GM23338 (cell line): ENCODE data around the gene FSD1. TPM values are rescaled to one million over a fixed set of nuclear protein-coding genes. Genes with fewer than 3 reads are reported as not detected.

Experiments used
- ATAC-seq: fragments of 200-7000 bp; cut with Tn5 transposase; 3 replicates; pipeline ENCODE4 v1.9.1; 2020
- DNase-seq: peaks from one replicate; pipeline ENCODE4 v3.0.0-alpha.2; 2015; ENCODE audit warnings: low spot score
- H2AFZ ChIP-seq: fragments of 200-600 bp; sonication (generic); 2 replicates; pipeline ENCODE4 v1.8.0; 2016; ENCODE audit warnings: antibody characterized with exemption, mild to moderate bottlenecking, moderate library complexity
- H3F3A ChIP-seq: fragments of 200-600 bp; sonication (generic); replicated peaks from 2 replicates; pipeline ENCODE4 v1.8.0; 2017; ENCODE audit warnings: antibody characterized with exemption, mixed run types, low read depth
- H3K27ac ChIP-seq: fragments of 200-600 bp; sonication (generic); 2 replicates; pipeline ENCODE4 v1.6.1; 2016; ENCODE audit warnings: low read depth
- H3K27me3 ChIP-seq: fragments of 200-600 bp; sonication (generic); 2 replicates; pipeline ENCODE4 v1.8.0; 2016; ENCODE audit warnings: mild to moderate bottlenecking, mixed run types, moderate library complexity; ENCODE audit not compliant: insufficient read depth
- H3K36me3 ChIP-seq: fragments of 200-600 bp; sonication (generic); 2 replicates; pipeline ENCODE4 v1.8.0; 2016; ENCODE audit warnings: mild to moderate bottlenecking; ENCODE audit not compliant: insufficient read depth
- H3K4me1 ChIP-seq: fragments of 200-600 bp; sonication (generic); 2 replicates; pipeline ENCODE4 v1.8.0; 2016; ENCODE audit warnings: mild to moderate bottlenecking, moderate library complexity; ENCODE audit not compliant: insufficient read depth
- H3K4me2 ChIP-seq: fragments of 200-600 bp; sonication (generic); 2 replicates; pipeline ENCODE4 v1.7.1; 2017; ENCODE audit warnings: mixed run types
- H3K4me3 ChIP-seq: fragments of 200-600 bp; sonication (generic); 2 replicates; pipeline ENCODE4 v1.6.1; 2016; ENCODE audit warnings: mixed run types
- H3K79me2 ChIP-seq: fragments of 200-600 bp; sonication (generic); replicated peaks from 2 replicates; pipeline ENCODE4 v1.8.0; 2017; ENCODE audit warnings: mild to moderate bottlenecking; ENCODE audit not compliant: insufficient read depth
- H3K9me2 ChIP-seq: fragments of 200-600 bp; sonication (generic); 2 replicates; pipeline ENCODE4 v1.8.0; 2017; ENCODE audit not compliant: insufficient read depth
- H4K20me1 ChIP-seq: fragments of 200-600 bp; sonication (generic); replicated peaks from 2 replicates; pipeline ENCODE4 v1.8.0; 2017; ENCODE audit warnings: mild to moderate bottlenecking; ENCODE audit not compliant: insufficient read depth
- H3K27ac Mint-ChIP-seq: 2 replicates; pipeline ENCODE4 v1.8.0; 2020; ENCODE audit warnings: inconsistent platforms, mild to moderate bottlenecking, moderate library complexity, mixed read lengths
- H3K27me3 Mint-ChIP-seq: 3 replicates; pipeline ENCODE4 v1.8.0; 2022; ENCODE audit warnings: low read depth, mild to moderate bottlenecking, moderate library complexity, mixed read lengths, inconsistent platforms; ENCODE audit not compliant: insufficient read depth, poor library complexity
- H3K36me3 Mint-ChIP-seq: 3 replicates; pipeline ENCODE4 v1.8.0; 2021; ENCODE audit warnings: low read depth, mild to moderate bottlenecking, inconsistent platforms, moderate library complexity, mixed read lengths
- H3K4me1 Mint-ChIP-seq: 3 replicates; pipeline ENCODE4 v1.8.0; 2020; ENCODE audit warnings: mild to moderate bottlenecking, inconsistent platforms, mixed read lengths
- H3K4me3 Mint-ChIP-seq: 3 replicates; pipeline ENCODE4 v1.8.0; 2021; ENCODE audit warnings: moderate library complexity, mild to moderate bottlenecking, inconsistent platforms, mixed read lengths
- H3K9me3 Mint-ChIP-seq: 3 replicates; pipeline ENCODE4 v1.8.0; 2020; ENCODE audit warnings: moderate library complexity, mild to moderate bottlenecking, inconsistent platforms, mixed read lengths
- CREB1 ChIP-seq: fragments of 250-450 bp; sonication (Bioruptor Pico); IDR thresholded peaks from 2 replicates; pipeline ENCODE4 v1.5.0; 2020; ENCODE audit warnings: low read depth, mild to moderate bottlenecking, moderate library complexity
- CTCF ChIP-seq, 2 experiments: fragments of 200-600 bp in 1 of 2; sonication (generic) in 1 of 2; conservative IDR thresholded peaks; 2 replicates each; pipeline versions ENCODE4 v1.5.1 to v1.6.1; 2016 to 2017; ENCODE audit warnings: antibody characterized with exemption in 2 of 2, low read depth in 2 of 2, mild to moderate bottlenecking in 2 of 2, moderate library complexity in 1 of 2
- ETS1 ChIP-seq: IDR thresholded peaks from 2 replicates; pipeline ENCODE4 v1.6.1; 2016; ENCODE audit warnings: antibody characterized with exemption
- EZH2 ChIP-seq: fragments of 200-600 bp; sonication (generic); IDR thresholded peaks from one replicate; pipeline ENCODE4 v1.8.0; 2017; ENCODE audit warnings: antibody characterized with exemption, mild to moderate bottlenecking, low read depth; ENCODE audit not compliant: unreplicated experiment
- EZH2phosphoT487 ChIP-seq: fragments of 200-600 bp; sonication (generic); IDR thresholded peaks from one replicate; pipeline ENCODE4 v1.8.1; 2018; ENCODE audit warnings: antibody characterized with exemption; ENCODE audit not compliant: unreplicated experiment
- JUNB ChIP-seq: IDR thresholded peaks from one replicate; pipeline ENCODE4 v1.6.1; 2016; ENCODE audit warnings: antibody characterized with exemption; ENCODE audit not compliant: unreplicated experiment
- NANOG ChIP-seq: IDR thresholded peaks from 2 replicates; pipeline ENCODE4 v1.6.1; 2016; ENCODE audit warnings: antibody characterized with exemption, borderline replicate concordance
- POLR2AphosphoS5 ChIP-seq: IDR thresholded peaks from 2 replicates; pipeline ENCODE4 v1.6.1; 2016; ENCODE audit warnings: antibody characterized with exemption, low read depth
- REST ChIP-seq: IDR thresholded peaks from one replicate; pipeline ENCODE4 v1.6.1; 2018; ENCODE audit warnings: antibody characterized with exemption; ENCODE audit not compliant: unreplicated experiment
- STAT1 ChIP-seq: IDR thresholded peaks from one replicate; pipeline ENCODE4 v1.6.1; 2016; ENCODE audit warnings: antibody characterized with exemption; ENCODE audit not compliant: unreplicated experiment
- ZNF114 ChIP-seq: fragments of 250-450 bp; sonication (Bioruptor Pico); IDR thresholded peaks from 2 replicates; pipeline ENCODE4 v1.5.0; 2020; ENCODE audit warnings: mild to moderate bottlenecking, moderate library complexity
- ZNF331 ChIP-seq: fragments of 250-450 bp; sonication (Bioruptor Pico); IDR thresholded peaks from 2 replicates; pipeline ENCODE4 v1.5.0; 2020; ENCODE audit warnings: low read depth, mild to moderate bottlenecking, moderate library complexity
- ZNF462 ChIP-seq: fragments of 250-450 bp; sonication (Bioruptor Pico); IDR thresholded peaks from 2 replicates; pipeline ENCODE4 v1.5.0; 2020; ENCODE audit warnings: mild to moderate bottlenecking, moderate library complexity
- polyA plus RNA-seq: library from polyadenylated mRNA; unstranded; fragments of >200 nt; fragmentation: Nextera tagmentation; extraction: Ambion mirVana; gene quantifications from 2 replicates; pipeline ENCODE4 v1.2.1, GENCODE V29; 2016
- total RNA-seq: library from RNA; depleted of rRNA; stranded (reverse); fragments of >200 nt; shearing (Covaris generic); gene quantifications from 2 replicates; pipeline ENCODE4 v1.2.3, GENCODE V29; 2014

Gene FSD1
- total and polyA plus RNA-seq, 2 experiments from 2014 or later: 50.7 to 82.9 TPM

- H4K20me1 ChIP-seq: no peaks in the 10 kb centered on the region
- Mint-ChIP-seq H3K4me1 (peaks cover 2% of the 10 kb centered on the region; the same call in 1 of the 3 replicates), H3K27ac (no peak overlapping the region), H3K9me3 (no peaks in the 10 kb centered on the region), H3K27me3 (peaks cover 26% of the 10 kb centered on the region), H3K36me3 (no peaks in the 10 kb centered on the region), H3K4me3 (no peak overlapping the region)
- no peaks in the 10 kb centered on the region for H3K36me3 ChIP-seq
- ATAC-seq (no peak), DNase-seq (no peak)
- 0 out of 2 replicates have a peak overlapping the region, but pooled peaks have one; percentile 19 for H2AFZ ChIP-seq
- no peak overlapping the region for H3K4me2 ChIP-seq
- no peaks in the 10 kb centered on the region for H3F3A ChIP-seq
- H3K4me3 ChIP-seq: no peak overlapping the region; the same call in 1 of the 2 replicates
- no peaks in the 10 kb centered on the region for H3K4me1 ChIP-seq
- no peak overlapping the region for H3K27ac ChIP-seq
- no peak for TF ChIP-seq ZNF114
- TF ChIP-seq EZH2: no peak
- no peak for TF ChIP-seq CTCF (conservative IDR thresholded peaks at IDR 0.05; ENCODE audit: low read depth in 2 of 2)
- TF ChIP-seq JUNB: no peak
- no peak for TF ChIP-seq STAT1
- no peak for TF ChIP-seq ZNF331 (CRISPR knock-in tag)
- TF ChIP-seq POLR2AphosphoS5: no peak
- no peak for TF ChIP-seq REST
- TF ChIP-seq NANOG: no peak
- TF ChIP-seq CREB1 (CRISPR knock-in tag): no peak
- no peak for TF ChIP-seq ZNF462 (CRISPR knock-in tag)
- no peak for TF ChIP-seq EZH2phosphoT487
- no peak for TF ChIP-seq ETS1
- H3K9me2 ChIP-seq: no peaks in the 10 kb centered on the region
- H3K27me3 ChIP-seq: peaks cover 23% of the 10 kb centered on the region
- no peaks in the 10 kb centered on the region for H3K79me2 ChIP-seq
Measured at GRCh38 chr19:4284974-4285373, 19.4 kb upstream of the FSD1 start.
